Neural cell (in vitro differentiated cells): ENCODE measurements around the gene SH3GL1. TPM values are rescaled to one million over a fixed set of nuclear protein-coding genes. Genes with fewer than 3 reads are reported as not detected.

Experiments used
- H2AFZ ChIP-seq: fragments of 200-600, 300-800 bp; sonication (generic), shearing (Covaris generic); 2 replicates; pipeline ENCODE4 v1.6.0; 2014; ENCODE audit warnings: low read depth, mild to moderate bottlenecking, antibody characterized with exemption, low read length, moderate library complexity
- H3F3A ChIP-seq: fragments of 200-600 bp; shearing (Covaris generic); 2 replicates; pipeline ENCODE4 v1.6.1; 2016; ENCODE audit warnings: mild to moderate bottlenecking, moderate library complexity, mixed read lengths, antibody characterized with exemption, low read length; ENCODE audit not compliant: insufficient read depth, poor library complexity, severe bottlenecking
- H3K27ac ChIP-seq: fragments of 200-600, 300-800 bp; sonication (generic), shearing (Covaris generic); 2 replicates; pipeline ENCODE4 v1.5.1; 2014; ENCODE audit warnings: mild to moderate bottlenecking, low read length, moderate library complexity
- H3K27me3 ChIP-seq: fragments of 300-800, 200-600 bp; sonication (generic), shearing (Covaris generic); 2 replicates; pipeline ENCODE4 v1.6.0; 2014; ENCODE audit warnings: mild to moderate bottlenecking, low read depth, low read length, moderate library complexity; ENCODE audit not compliant: insufficient read depth
- H3K36me3 ChIP-seq: fragments of 300-800, 200-600 bp; sonication (generic), shearing (Covaris generic); 2 replicates; pipeline ENCODE4 v1.5.1; 2014; ENCODE audit warnings: mild to moderate bottlenecking, antibody characterized with exemption, low read length, moderate library complexity; ENCODE audit not compliant: insufficient read depth
- H3K4me2 ChIP-seq: fragments of 300-800, 200-600 bp; sonication (generic), shearing (Covaris generic); 2 replicates; pipeline ENCODE4 v1.6.0; 2014; ENCODE audit warnings: mild to moderate bottlenecking, low read length
- H3K4me3 ChIP-seq: fragments of 300-800, 200-600 bp; sonication (generic), shearing (Covaris generic); 2 replicates; pipeline ENCODE4 v1.5.1; 2014; ENCODE audit warnings: mild to moderate bottlenecking, low read length, moderate library complexity
- H3K79me2 ChIP-seq: fragments of 200-600 bp; shearing (Covaris generic); replicated peaks from 2 replicates; pipeline ENCODE4 v1.6.0; 2014; ENCODE audit warnings: mild to moderate bottlenecking, low read length, moderate library complexity; ENCODE audit not compliant: insufficient read depth
- H3K9ac ChIP-seq: fragments of 300-800, 200-600 bp; sonication (generic), shearing (Covaris generic); 2 replicates; pipeline ENCODE4 v1.6.1; 2016; ENCODE audit warnings: mild to moderate bottlenecking, low read length, mixed read lengths
- H3K9me2 ChIP-seq: fragments of 200-600 bp; shearing (Covaris generic); 2 replicates; pipeline ENCODE4 v1.6.1; 2016; ENCODE audit warnings: mild to moderate bottlenecking, low read length, mixed read lengths; ENCODE audit not compliant: insufficient read depth
- H3K9me3 ChIP-seq: fragments of 200-600, 300-800 bp; sonication (generic), shearing (Covaris generic); 2 replicates; pipeline ENCODE4 v1.6.1; 2016; ENCODE audit warnings: mild to moderate bottlenecking, mixed run types, low read length, moderate library complexity, mixed read lengths
- H4K20me1 ChIP-seq: fragments of 200-600 bp; shearing (Covaris generic); 2 replicates; pipeline ENCODE4 v1.6.1; 2016; ENCODE audit warnings: mild to moderate bottlenecking, mixed run types; ENCODE audit not compliant: insufficient read depth
- EP300 ChIP-seq: fragments of 450-650 bp; conservative IDR thresholded peaks from 2 replicates; pipeline ENCODE4 v1.6.1; 2014; ENCODE audit warnings: antibody characterized with exemption, mild to moderate bottlenecking, moderate library complexity; ENCODE audit not compliant: poor library complexity, severe bottlenecking
- EZH2 ChIP-seq: fragments of 200-600, 300-800 bp; shearing (Covaris generic), sonication (generic); IDR thresholded peaks from 2 replicates; pipeline ENCODE4 v1.6.1; 2014; ENCODE audit warnings: antibody characterized with exemption, low read length, borderline replicate concordance, mild to moderate bottlenecking; ENCODE audit not compliant: insufficient read depth, poor library complexity, severe bottlenecking
- MXI1 ChIP-seq: fragments of 450-650 bp; conservative IDR thresholded peaks from 2 replicates; pipeline ENCODE4 v1.6.1; 2014; ENCODE audit warnings: antibody characterized with exemption, mild to moderate bottlenecking; ENCODE audit not compliant: poor library complexity, severe bottlenecking
- POLR2AphosphoS5 ChIP-seq: IDR thresholded peaks from 2 replicates; pipeline ENCODE4 v1.6.1; 2012
- RAD21 ChIP-seq: fragments of 450-650 bp; conservative IDR thresholded peaks from 2 replicates; pipeline ENCODE4 v1.6.1; 2014; ENCODE audit warnings: antibody characterized with exemption, mild to moderate bottlenecking, moderate library complexity
- REST ChIP-seq: IDR thresholded peaks from 2 replicates; pipeline ENCODE4 v1.6.1; 2012; ENCODE audit warnings: borderline replicate concordance
- SMC3 ChIP-seq: fragments of 450-650 bp; conservative IDR thresholded peaks from 2 replicates; pipeline ENCODE4 v1.6.1; 2014; ENCODE audit warnings: antibody characterized with exemption, mild to moderate bottlenecking, moderate library complexity; ENCODE audit not compliant: poor library complexity
- TAF1 ChIP-seq: IDR thresholded peaks from 2 replicates; pipeline ENCODE4 v1.6.1; 2012; ENCODE audit warnings: low read depth
- polyA plus RNA-seq: library from polyadenylated mRNA; depleted of rRNA; stranded (reverse); fragments of >200 nt; gene quantifications from 2 replicates; pipeline ENCODE4 v1.2.3, GENCODE V29; 2014
- TF ChIP-seq, protein P1 (sequence below): fragments of 450-650 bp; IDR thresholded peaks from 2 replicates; pipeline ENCODE4 v1.5.1; 2014; ENCODE audit warnings: antibody characterized with exemption, mild to moderate bottlenecking, moderate library complexity; ENCODE audit not compliant: poor library complexity, severe bottlenecking

SH3GL1 gene
- polyA plus RNA-seq, 1 donor from 2014 or later, result 25.2 TPM

GRCh38 chr19:4337906-4338440 is 62.4 kb downstream of the SH3GL1 start:
- no peak overlapping the region for H2AFZ ChIP-seq

GRCh38 chr19:4334929-4335570 is 65.3 kb downstream of the SH3GL1 start:
- H3K27me3 ChIP-seq, result no peaks in the 10 kb centered on the region
- no peak overlapping the region for H3K9ac ChIP-seq
- H4K20me1 ChIP-seq, result no peaks in the 10 kb centered on the region
- no peaks in the 10 kb centered on the region for H3K36me3 ChIP-seq
- H2AFZ ChIP-seq, result no peak overlapping the region
- no peak overlapping the region for H3K4me2 ChIP-seq
- H3K9me3 ChIP-seq, result no peaks in the 10 kb centered on the region
- no peak overlapping the region for H3K27ac ChIP-seq
- no peaks in the 10 kb centered on the region for H3K79me2 ChIP-seq
- no peaks in the 10 kb centered on the region for H3K9me2 ChIP-seq
- no peak overlapping the region for H3K4me3 ChIP-seq
- no peaks in the 10 kb centered on the region for H3F3A ChIP-seq
- TF ChIP-seq TAF1 (no peak), EZH2 (no peak), POLR2AphosphoS5 (no peak), RAD21 (no peak), SMC3 (no peak), REST (no peak), EP300 (no peak), MXI1 (no peak)

More at GRCh38 chr19:4337906-4338440, 62.4 kb downstream of the SH3GL1 start:
- Histone ChIP-seq H3K27ac (no peak overlapping the region), H3K4me3 (no peak overlapping the region), H3K9me3 (no peaks in the 10 kb centered on the region), H3K27me3 (no peaks in the 10 kb centered on the region), H4K20me1 (no peaks in the 10 kb centered on the region), H3K9me2 (no peaks in the 10 kb centered on the region), H3K79me2 (no peaks in the 10 kb centered on the region), H3K4me2 (no peak overlapping the region), H3K9ac (no peak overlapping the region), H3K36me3 (no peaks in the 10 kb centered on the region), H3F3A (no peaks in the 10 kb centered on the region)
- no peak for TF ChIP-seq REST
- no peak for TF ChIP-seq EZH2
- TF ChIP-seq TAF1, result no peak
- TF ChIP-seq MXI1, result no peak
- no peak for TF ChIP-seq RAD21
- TF ChIP-seq SMC3, result no peak
- no peak for TF ChIP-seq EP300
- TF ChIP-seq, protein P1, sequence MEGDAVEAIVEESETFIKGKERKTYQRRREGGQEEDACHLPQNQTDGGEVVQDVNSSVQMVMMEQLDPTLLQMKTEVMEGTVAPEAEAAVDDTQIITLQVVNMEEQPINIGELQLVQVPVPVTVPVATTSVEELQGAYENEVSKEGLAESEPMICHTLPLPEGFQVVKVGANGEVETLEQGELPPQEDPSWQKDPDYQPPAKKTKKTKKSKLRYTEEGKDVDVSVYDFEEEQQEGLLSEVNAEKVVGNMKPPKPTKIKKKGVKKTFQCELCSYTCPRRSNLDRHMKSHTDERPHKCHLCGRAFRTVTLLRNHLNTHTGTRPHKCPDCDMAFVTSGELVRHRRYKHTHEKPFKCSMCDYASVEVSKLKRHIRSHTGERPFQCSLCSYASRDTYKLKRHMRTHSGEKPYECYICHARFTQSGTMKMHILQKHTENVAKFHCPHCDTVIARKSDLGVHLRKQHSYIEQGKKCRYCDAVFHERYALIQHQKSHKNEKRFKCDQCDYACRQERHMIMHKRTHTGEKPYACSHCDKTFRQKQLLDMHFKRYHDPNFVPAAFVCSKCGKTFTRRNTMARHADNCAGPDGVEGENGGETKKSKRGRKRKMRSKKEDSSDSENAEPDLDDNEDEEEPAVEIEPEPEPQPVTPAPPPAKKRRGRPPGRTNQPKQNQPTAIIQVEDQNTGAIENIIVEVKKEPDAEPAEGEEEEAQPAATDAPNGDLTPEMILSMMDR, result no peak
- TF ChIP-seq POLR2AphosphoS5, result no peak
